Upper lobe of right lung (tissue), 1 donor: Measurements from ENCODE around the gene QSOX1. TPM values are rescaled to one million over a fixed set of nuclear protein-coding genes. Genes with fewer than 3 reads are reported as not detected.

Experiments
- ATAC-seq: fragments of 200-7000 bp; cut with Tn5 transposase; one replicate; pipeline ENCODE4 v1.9.1; 2020; ENCODE audit warnings: mild to moderate bottlenecking, moderate library complexity
- DNase-seq: peaks from one replicate; pipeline ENCODE4 v3.0.0-alpha.2; 2020
- H3K27ac ChIP-seq: fragments of 200-600 bp; one replicate; pipeline ENCODE4 v1.8.0; 2022
- H3K27me3 ChIP-seq: fragments of 200-600 bp; one replicate; pipeline ENCODE4 v1.8.0; 2022; ENCODE audit warnings: mild to moderate bottlenecking
- H3K36me3 ChIP-seq: fragments of 200-600 bp; one replicate; pipeline ENCODE4 v1.8.0; 2022
- H3K4me1 ChIP-seq: fragments of 200-600 bp; one replicate; pipeline ENCODE4 v1.8.0; 2022
- H3K4me3 ChIP-seq: fragments of 200-600 bp; one replicate; pipeline ENCODE4 v1.8.0; 2022; ENCODE audit warnings: mild to moderate bottlenecking
- H3K9me3 ChIP-seq: fragments of 200-600 bp; one replicate; pipeline ENCODE4 v1.8.0; 2022
- CTCF ChIP-seq: fragments of 200-600 bp; IDR thresholded peaks from one replicate; pipeline ENCODE4 v1.8.0; 2022; ENCODE audit warnings: antibody characterized with exemption
- intact Hi-C: fragments of 100-400 bp; cut with DNase I; formaldehyde crosslinking; loops from one replicate; pipeline ENCODE4 v1.11.0; 2022
- total RNA-seq: library from RNA; stranded (reverse); fragmentation: NEBNext Ultra II Directional; extraction: Animal tissue kit (Norgen Biotek cat#: 25700); gene quantifications from one replicate; pipeline ENCODE4 v1.2.1, GENCODE V29; 2021
- donor health status: DM: no; HTN: yes; CAD: no; lungs with severe emphysema.

Gene QSOX1
- total RNA-seq, 1 donor from 2014 or later: 275 TPM

GRCh38 chr1:180173952-180174351, 19.3 kb downstream of the QSOX1 start:
- Histone ChIP-seq H3K27ac (no peak overlapping the region), H3K4me1 (peaks cover 16% of the 10 kb centered on the region), H3K4me3 (no peak overlapping the region), H3K9me3 (no peaks in the 10 kb centered on the region), H3K36me3 (peaks cover 10% of the 10 kb centered on the region), H3K27me3 (no peaks in the 10 kb centered on the region)
- no peak for TF ChIP-seq CTCF
- intact Hi-C loops: no loop called here
- ATAC-seq (peak; percentile 71), DNase-seq (peak; percentile 77)

GRCh38 chr1:180175291-180175690, 20.6 kb downstream of the QSOX1 start:
- H3K36me3 ChIP-seq: peaks cover 10% of the 10 kb centered on the region
- no peaks in the 10 kb centered on the region for H3K9me3 ChIP-seq
- no peak overlapping the region for H3K27ac ChIP-seq
- intact Hi-C loops: no loop called here
- H3K4me1 ChIP-seq: peaks cover 9% of the 10 kb centered on the region
- ATAC-seq: no peak
- peak; percentile 29 for DNase-seq
- H3K4me3 ChIP-seq: no peak overlapping the region
- TF ChIP-seq CTCF: no peak
- H3K27me3 ChIP-seq: no peaks in the 10 kb centered on the region

- DNase-seq: peak; percentile 45
- intact Hi-C loops: no loop called here
Measured at GRCh38 chr1:180175806-180176205, 21.1 kb downstream of the QSOX1 start.

GRCh38 chr1:180176965-180177364, 22.3 kb downstream of the QSOX1 start:
- H3K27ac ChIP-seq: no peak overlapping the region
- H3K9me3 ChIP-seq: no peaks in the 10 kb centered on the region
- H3K4me3 ChIP-seq: no peak overlapping the region
- H3K27me3 ChIP-seq: no peaks in the 10 kb centered on the region
- DNase-seq (no peak), ATAC-seq (no peak)
- H3K4me1 ChIP-seq: peaks cover 9% of the 10 kb centered on the region
- TF ChIP-seq CTCF: no peak
- H3K36me3 ChIP-seq: peaks cover 27% of the 10 kb centered on the region
- intact Hi-C loops: no loop called here

More at GRCh38 chr1:180175806-180176205, 21.1 kb downstream of the QSOX1 start:
- Histone ChIP-seq H3K36me3 (peaks cover 15% of the 10 kb centered on the region), H3K27me3 (no peaks in the 10 kb centered on the region), H3K4me3 (no peak overlapping the region), H3K4me1 (peaks cover 9% of the 10 kb centered on the region), H3K9me3 (no peaks in the 10 kb centered on the region), H3K27ac (no peak overlapping the region)
- ATAC-seq: no peak
- no peak for TF ChIP-seq CTCF

- Histone ChIP-seq H3K36me3 (peaks cover 36% of the 10 kb centered on the region), H3K27me3 (no peaks in the 10 kb centered on the region), H3K4me3 (no peak overlapping the region), H3K27ac (no peak overlapping the region), H3K4me1 (peaks cover 9% of the 10 kb centered on the region), H3K9me3 (no peaks in the 10 kb centered on the region)
- DNase-seq (peak; percentile 23), ATAC-seq (no peak)
- TF ChIP-seq CTCF: no peak
- intact Hi-C loops: no loop called here
Measured at GRCh38 chr1:180177931-180178330, 23.3 kb downstream of the QSOX1 start.

- peaks cover 9% of the 10 kb centered on the region for H3K4me1 ChIP-seq
- H3K4me3 ChIP-seq: no peak overlapping the region
- ATAC-seq (peak; percentile 80), DNase-seq (peak; percentile 78)
- peaks cover 43% of the 10 kb centered on the region for H3K36me3 ChIP-seq
- intact Hi-C loops: no loop called here
- peak; percentile 96 for TF ChIP-seq CTCF
- no peaks in the 10 kb centered on the region for H3K27me3 ChIP-seq
- no peaks in the 10 kb centered on the region for H3K9me3 ChIP-seq
- H3K27ac ChIP-seq: no peak overlapping the region
Measured at GRCh38 chr1:180178511-180179161, 24.0 kb downstream of the QSOX1 start.
